GM23338 (cell line): ENCODE measurements around the gene SEPTIN11. TPM values are rescaled to one million over a fixed set of nuclear protein-coding genes. Genes with fewer than 3 reads are reported as not detected.

Source experiments
- ATAC-seq: fragments of 200-7000 bp; cut with Tn5 transposase; 3 replicates; pipeline ENCODE4 v1.9.1; 2020
- DNase-seq: peaks from one replicate; pipeline ENCODE4 v3.0.0-alpha.2; 2015; ENCODE audit warnings: low spot score
- H2AFZ ChIP-seq: fragments of 200-600 bp; sonication (generic); 2 replicates; pipeline ENCODE4 v1.8.0; 2016; ENCODE audit warnings: antibody characterized with exemption, mild to moderate bottlenecking, moderate library complexity
- H3F3A ChIP-seq: fragments of 200-600 bp; sonication (generic); replicated peaks from 2 replicates; pipeline ENCODE4 v1.8.0; 2017; ENCODE audit warnings: antibody characterized with exemption, mixed run types, low read depth
- H3K27ac ChIP-seq: fragments of 200-600 bp; sonication (generic); 2 replicates; pipeline ENCODE4 v1.6.1; 2016; ENCODE audit warnings: low read depth
- H3K27me3 ChIP-seq: fragments of 200-600 bp; sonication (generic); 2 replicates; pipeline ENCODE4 v1.8.0; 2016; ENCODE audit warnings: mild to moderate bottlenecking, mixed run types, moderate library complexity; ENCODE audit not compliant: insufficient read depth
- H3K36me3 ChIP-seq: fragments of 200-600 bp; sonication (generic); 2 replicates; pipeline ENCODE4 v1.8.0; 2016; ENCODE audit warnings: mild to moderate bottlenecking; ENCODE audit not compliant: insufficient read depth
- H3K4me1 ChIP-seq: fragments of 200-600 bp; sonication (generic); 2 replicates; pipeline ENCODE4 v1.8.0; 2016; ENCODE audit warnings: mild to moderate bottlenecking, moderate library complexity; ENCODE audit not compliant: insufficient read depth
- H3K4me2 ChIP-seq: fragments of 200-600 bp; sonication (generic); 2 replicates; pipeline ENCODE4 v1.7.1; 2017; ENCODE audit warnings: mixed run types
- H3K4me3 ChIP-seq: fragments of 200-600 bp; sonication (generic); 2 replicates; pipeline ENCODE4 v1.6.1; 2016; ENCODE audit warnings: mixed run types
- H3K79me2 ChIP-seq: fragments of 200-600 bp; sonication (generic); replicated peaks from 2 replicates; pipeline ENCODE4 v1.8.0; 2017; ENCODE audit warnings: mild to moderate bottlenecking; ENCODE audit not compliant: insufficient read depth
- H3K9me2 ChIP-seq: fragments of 200-600 bp; sonication (generic); 2 replicates; pipeline ENCODE4 v1.8.0; 2017; ENCODE audit not compliant: insufficient read depth
- H4K20me1 ChIP-seq: fragments of 200-600 bp; sonication (generic); replicated peaks from 2 replicates; pipeline ENCODE4 v1.8.0; 2017; ENCODE audit warnings: mild to moderate bottlenecking; ENCODE audit not compliant: insufficient read depth
- H3K27ac Mint-ChIP-seq: 2 replicates; pipeline ENCODE4 v1.8.0; 2020; ENCODE audit warnings: inconsistent platforms, mild to moderate bottlenecking, moderate library complexity, mixed read lengths
- H3K27me3 Mint-ChIP-seq: 3 replicates; pipeline ENCODE4 v1.8.0; 2022; ENCODE audit warnings: low read depth, mild to moderate bottlenecking, moderate library complexity, mixed read lengths, inconsistent platforms; ENCODE audit not compliant: insufficient read depth, poor library complexity
- H3K36me3 Mint-ChIP-seq: 3 replicates; pipeline ENCODE4 v1.8.0; 2021; ENCODE audit warnings: low read depth, mild to moderate bottlenecking, inconsistent platforms, moderate library complexity, mixed read lengths
- H3K4me1 Mint-ChIP-seq: 3 replicates; pipeline ENCODE4 v1.8.0; 2020; ENCODE audit warnings: mild to moderate bottlenecking, inconsistent platforms, mixed read lengths
- H3K4me3 Mint-ChIP-seq: 3 replicates; pipeline ENCODE4 v1.8.0; 2021; ENCODE audit warnings: moderate library complexity, mild to moderate bottlenecking, inconsistent platforms, mixed read lengths
- H3K9me3 Mint-ChIP-seq: 3 replicates; pipeline ENCODE4 v1.8.0; 2020; ENCODE audit warnings: moderate library complexity, mild to moderate bottlenecking, inconsistent platforms, mixed read lengths
- CREB1 ChIP-seq: fragments of 250-450 bp; sonication (Bioruptor Pico); IDR thresholded peaks from 2 replicates; pipeline ENCODE4 v1.5.0; 2020; ENCODE audit warnings: low read depth, mild to moderate bottlenecking, moderate library complexity
- EZH2 ChIP-seq: fragments of 200-600 bp; sonication (generic); IDR thresholded peaks from one replicate; pipeline ENCODE4 v1.8.0; 2017; ENCODE audit warnings: antibody characterized with exemption, mild to moderate bottlenecking, low read depth; ENCODE audit not compliant: unreplicated experiment
- NANOG ChIP-seq: IDR thresholded peaks from 2 replicates; pipeline ENCODE4 v1.6.1; 2016; ENCODE audit warnings: antibody characterized with exemption, borderline replicate concordance
- REST ChIP-seq: IDR thresholded peaks from one replicate; pipeline ENCODE4 v1.6.1; 2018; ENCODE audit warnings: antibody characterized with exemption; ENCODE audit not compliant: unreplicated experiment
- STAT1 ChIP-seq: IDR thresholded peaks from one replicate; pipeline ENCODE4 v1.6.1; 2016; ENCODE audit warnings: antibody characterized with exemption; ENCODE audit not compliant: unreplicated experiment
- ZNF331 ChIP-seq: fragments of 250-450 bp; sonication (Bioruptor Pico); IDR thresholded peaks from 2 replicates; pipeline ENCODE4 v1.5.0; 2020; ENCODE audit warnings: low read depth, mild to moderate bottlenecking, moderate library complexity
- ZNF462 ChIP-seq: fragments of 250-450 bp; sonication (Bioruptor Pico); IDR thresholded peaks from 2 replicates; pipeline ENCODE4 v1.5.0; 2020; ENCODE audit warnings: mild to moderate bottlenecking, moderate library complexity
- polyA plus RNA-seq: library from polyadenylated mRNA; unstranded; fragments of >200 nt; fragmentation: Nextera tagmentation; extraction: Ambion mirVana; gene quantifications from 2 replicates; pipeline ENCODE4 v1.2.1, GENCODE V29; 2016
- total RNA-seq: library from RNA; depleted of rRNA; stranded (reverse); fragments of >200 nt; shearing (Covaris generic); gene quantifications from 2 replicates; pipeline ENCODE4 v1.2.3, GENCODE V29; 2014
- TF ChIP-seq, protein P1 (sequence below): IDR thresholded peaks from 2 replicates; pipeline ENCODE4 v1.6.1; 2016; ENCODE audit warnings: antibody characterized with exemption

The SEPTIN11 gene
- total and polyA plus RNA-seq, 2 experiments from 2014 or later, result 80.0 to 81.6 TPM

DNA sequence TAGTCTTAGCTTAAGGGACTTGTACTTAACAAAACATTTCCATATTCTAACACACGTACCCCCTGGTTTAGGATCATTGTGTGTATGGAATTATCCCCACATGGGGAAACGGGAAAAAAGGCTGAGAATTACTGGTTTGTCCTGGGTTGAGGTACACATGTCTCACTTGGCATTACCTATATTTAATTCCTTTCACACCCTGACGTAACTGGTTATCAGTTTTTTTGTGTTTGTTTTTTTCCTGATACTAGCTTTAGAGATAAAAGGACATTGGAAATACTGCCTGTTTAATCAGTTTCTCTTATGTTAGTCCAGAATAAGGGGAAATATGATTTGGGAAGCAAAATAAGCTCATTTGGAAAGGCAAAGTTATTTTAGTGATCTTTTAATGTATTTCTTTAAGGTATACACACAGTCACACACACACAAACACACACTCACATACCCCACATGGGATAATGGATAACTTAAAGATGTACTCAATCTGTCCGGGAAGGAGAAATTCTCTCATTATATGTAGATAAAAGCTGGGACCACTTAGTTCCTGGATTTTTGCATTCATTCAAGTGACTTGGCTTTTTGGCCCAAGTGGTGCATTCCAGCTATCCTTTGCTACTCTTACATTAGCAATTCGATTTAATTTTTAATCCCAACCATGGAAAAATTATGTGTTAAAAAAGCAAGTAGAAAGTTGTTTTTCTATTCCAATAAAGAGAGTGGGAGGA is 13.0 kb downstream of the SEPTIN11 start:
- H3K4me3 ChIP-seq, result no peak overlapping the region
- no peak for TF ChIP-seq STAT1
- no peak for TF ChIP-seq REST
- TF ChIP-seq, protein P1, sequence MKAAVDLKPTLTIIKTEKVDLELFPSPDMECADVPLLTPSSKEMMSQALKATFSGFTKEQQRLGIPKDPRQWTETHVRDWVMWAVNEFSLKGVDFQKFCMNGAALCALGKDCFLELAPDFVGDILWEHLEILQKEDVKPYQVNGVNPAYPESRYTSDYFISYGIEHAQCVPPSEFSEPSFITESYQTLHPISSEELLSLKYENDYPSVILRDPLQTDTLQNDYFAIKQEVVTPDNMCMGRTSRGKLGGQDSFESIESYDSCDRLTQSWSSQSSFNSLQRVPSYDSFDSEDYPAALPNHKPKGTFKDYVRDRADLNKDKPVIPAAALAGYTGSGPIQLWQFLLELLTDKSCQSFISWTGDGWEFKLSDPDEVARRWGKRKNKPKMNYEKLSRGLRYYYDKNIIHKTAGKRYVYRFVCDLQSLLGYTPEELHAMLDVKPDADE, result no peak
- no peak for TF ChIP-seq EZH2
- TF ChIP-seq NANOG, result no peak
- no peak for TF ChIP-seq ZNF462 (CRISPR knock-in tag)
- no peak for TF ChIP-seq ZNF331 (CRISPR knock-in tag)
- no peak for TF ChIP-seq CREB1 (CRISPR knock-in tag)
- ATAC-seq (no peak), DNase-seq (no peak)
- H4K20me1 ChIP-seq, result peaks cover 10% of the 10 kb centered on the region; the same call in 1 of the 2 replicates
- H3K9me2 ChIP-seq, result no peaks in the 10 kb centered on the region
- H3K4me1 Mint-ChIP-seq, result peaks cover 15% of the 10 kb centered on the region; the same call in 2 of the 3 replicates
- H2AFZ ChIP-seq, result no peak overlapping the region
- no peaks in the 10 kb centered on the region for H3K27me3 ChIP-seq
- peaks cover 3% of the 10 kb centered on the region; the same call in 2 of the 3 replicates for H3K9me3 Mint-ChIP-seq
- no peak overlapping the region for H3K4me2 ChIP-seq
- no peaks in the 10 kb centered on the region for H3F3A ChIP-seq
- H3K36me3 Mint-ChIP-seq, result peaks cover 11% of the 10 kb centered on the region
- peaks cover 92% of the 10 kb centered on the region for H3K79me2 ChIP-seq
- no peak overlapping the region for H3K4me3 Mint-ChIP-seq
- no peaks in the 10 kb centered on the region for H3K27me3 Mint-ChIP-seq
- no peaks in the 10 kb centered on the region for H3K36me3 ChIP-seq
- H3K4me1 ChIP-seq, result peaks cover 13% of the 10 kb centered on the region; the same call in 1 of the 2 replicates
- H3K27ac ChIP-seq, result no peak overlapping the region
- no peak overlapping the region for H3K27ac Mint-ChIP-seq
